Measurements from ENCODE around the gene PEX1.
"Not testable (repeated sequence)": the region's sequence is repeated elsewhere in the genome, so short reads cannot be mapped to it uniquely, and the experiment has no call there.

Gene PEX1

GRCh38 chr7:92545116-92545515 is 16.8 kb upstream of the PEX1 start:
- not testable (repeated sequence) for H3K36me3 ChIP-seq (ENCODE audit: control insufficient read depth, insufficient read depth, low read length, severe bottlenecking); H3K27me3 ChIP-seq (replicated peaks; ENCODE audit: control insufficient read depth, insufficient read depth, low read length); DNase-seq (ENCODE audit: low read depth); H3K9me3 ChIP-seq (ENCODE audit: control insufficient read depth, low read length); H3K9ac ChIP-seq (ENCODE audit: low read length); H3K4me3 ChIP-seq (ENCODE audit: low read length)
- H3K4me1 ChIP-seq (ENCODE audit: control insufficient read depth, insufficient read depth, low read length): peaks cover 22% of the 10 kb centered on the region

DNA sequence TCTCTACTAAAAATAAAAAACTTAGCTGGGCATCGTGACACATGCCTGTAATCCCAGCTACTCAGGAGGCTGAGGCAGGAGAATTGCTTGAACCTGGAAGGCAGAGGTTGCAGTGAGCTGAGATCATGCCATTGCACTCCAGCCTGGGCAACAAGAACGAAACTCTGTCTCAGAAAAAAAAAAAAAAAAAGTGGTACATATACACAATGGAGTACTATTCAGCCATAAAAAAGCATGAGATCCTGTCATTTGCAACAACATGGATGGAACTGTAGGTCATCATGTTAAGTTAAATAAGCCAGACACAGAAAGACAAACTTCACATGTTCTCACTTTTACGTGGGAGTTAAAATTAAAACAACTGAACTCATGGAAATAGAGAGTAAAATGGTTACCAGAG is 15.2 kb upstream of the PEX1 start:
- peaks cover 16% of the 10 kb centered on the region for H3K4me1 ChIP-seq (ENCODE audit: control insufficient read depth, insufficient read depth, low read length)
- H3K9me3 ChIP-seq (ENCODE audit: control insufficient read depth, low read length); H3K36me3 ChIP-seq (ENCODE audit: control insufficient read depth, insufficient read depth, low read length, severe bottlenecking); H3K27me3 ChIP-seq (replicated peaks; ENCODE audit: control insufficient read depth, insufficient read depth, low read length); H3K4me3 ChIP-seq (ENCODE audit: low read length); H3K9ac ChIP-seq (ENCODE audit: low read length); DNase-seq (ENCODE audit: low read depth): not testable (repeated sequence)

- H3K9me3 ChIP-seq (ENCODE audit: control insufficient read depth, low read length): no peaks in the 10 kb centered on the region
- no peaks in the 10 kb centered on the region for H3K27me3 ChIP-seq (replicated peaks; ENCODE audit: control insufficient read depth, insufficient read depth, low read length)
- H3K4me1 ChIP-seq (ENCODE audit: control insufficient read depth, insufficient read depth, low read length): peaks cover 3% of the 10 kb centered on the region
- H3K36me3 ChIP-seq (ENCODE audit: control insufficient read depth, insufficient read depth, low read length, severe bottlenecking): peaks cover 79% of the 10 kb centered on the region
- no peak overlapping the region for H3K9ac ChIP-seq (ENCODE audit: low read length)
- H3K4me3 ChIP-seq (ENCODE audit: low read length): no peak overlapping the region
- DNase-seq (ENCODE audit: low read depth): no peak
These were observed 6.3 kb upstream of the PEX1 start for GRCh38 chr7:92534572-92534971.

DNA sequence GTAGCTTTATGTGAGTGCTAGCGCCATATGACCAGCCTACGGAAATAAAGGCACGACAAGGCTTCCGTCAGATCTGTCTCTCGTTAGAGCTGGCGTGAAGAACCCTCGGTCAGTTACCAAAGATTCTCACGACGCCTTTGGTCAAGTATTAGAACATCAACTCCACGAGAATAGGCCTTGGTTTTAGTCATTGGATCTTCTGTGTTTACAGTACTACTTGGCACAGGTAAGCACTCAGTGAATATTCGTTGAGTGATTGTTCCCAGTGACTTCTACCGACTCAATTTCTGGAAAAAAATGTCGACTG is 591 bp upstream of the PEX1 start:
- DNase-seq (ENCODE audit: low read depth): no peak
- Histone ChIP-seq H3K4me1 (ENCODE audit: control insufficient read depth, insufficient read depth, low read length) (peaks cover 15% of the 10 kb centered on the region), H3K4me3 (ENCODE audit: low read length) (peak overlapping the region; percentile 97), H3K9me3 (ENCODE audit: control insufficient read depth, low read length) (no peaks in the 10 kb centered on the region), H3K9ac (ENCODE audit: low read length) (peak overlapping the region; percentile 94), H3K36me3 (ENCODE audit: control insufficient read depth, insufficient read depth, low read length, severe bottlenecking) (peaks cover 27% of the 10 kb centered on the region), H3K27me3 (replicated peaks; ENCODE audit: control insufficient read depth, insufficient read depth, low read length) (no peaks in the 10 kb centered on the region)

- H3K36me3 ChIP-seq (ENCODE audit: control insufficient read depth, insufficient read depth, low read length, severe bottlenecking): peaks cover 14% of the 10 kb centered on the region
- no peaks in the 10 kb centered on the region for H3K9me3 ChIP-seq (ENCODE audit: control insufficient read depth, low read length)
- H3K9ac ChIP-seq (ENCODE audit: low read length): peak overlapping the region; percentile 88
- H3K4me3 ChIP-seq (ENCODE audit: low read length): peak overlapping the region; percentile 93
- peaks cover 15% of the 10 kb centered on the region for H3K4me1 ChIP-seq (ENCODE audit: control insufficient read depth, insufficient read depth, low read length)
- peak; percentile 81 for DNase-seq (ENCODE audit: low read depth)
- no peaks in the 10 kb centered on the region for H3K27me3 ChIP-seq (replicated peaks; ENCODE audit: control insufficient read depth, insufficient read depth, low read length)
These were observed 776 bp downstream of the PEX1 start for GRCh38 chr7:92527300-92528187.

DNA sequence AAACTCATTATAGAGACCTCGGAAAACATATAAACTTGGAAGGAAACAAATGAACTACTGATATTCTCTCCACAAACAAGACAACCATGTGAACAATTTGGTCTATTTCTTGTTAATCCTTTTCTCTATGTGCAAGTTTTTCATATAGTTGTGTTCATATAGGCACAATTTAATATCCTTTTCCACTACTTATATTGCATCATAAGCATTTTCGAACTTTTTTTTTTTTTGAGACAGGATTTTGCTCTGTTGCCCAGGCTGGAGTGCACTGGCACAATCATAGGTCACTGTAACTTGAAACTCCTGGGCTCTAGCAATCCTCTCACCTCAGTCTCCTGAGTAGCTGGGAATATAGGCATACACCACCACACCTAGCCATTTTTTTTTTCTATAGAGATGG is 5.2 kb downstream of the PEX1 start:
- DNase-seq (ENCODE audit: low read depth): no peak
- Histone ChIP-seq H3K27me3 (replicated peaks; ENCODE audit: control insufficient read depth, insufficient read depth, low read length) (no peaks in the 10 kb centered on the region), H3K9me3 (ENCODE audit: control insufficient read depth, low read length) (no peaks in the 10 kb centered on the region), H3K36me3 (ENCODE audit: control insufficient read depth, insufficient read depth, low read length, severe bottlenecking) (peaks cover 8% of the 10 kb centered on the region), H3K9ac (ENCODE audit: low read length) (no peak overlapping the region), H3K4me3 (ENCODE audit: low read length) (no peak overlapping the region), H3K4me1 (ENCODE audit: control insufficient read depth, insufficient read depth, low read length) (peaks cover 8% of the 10 kb centered on the region)

DNA sequence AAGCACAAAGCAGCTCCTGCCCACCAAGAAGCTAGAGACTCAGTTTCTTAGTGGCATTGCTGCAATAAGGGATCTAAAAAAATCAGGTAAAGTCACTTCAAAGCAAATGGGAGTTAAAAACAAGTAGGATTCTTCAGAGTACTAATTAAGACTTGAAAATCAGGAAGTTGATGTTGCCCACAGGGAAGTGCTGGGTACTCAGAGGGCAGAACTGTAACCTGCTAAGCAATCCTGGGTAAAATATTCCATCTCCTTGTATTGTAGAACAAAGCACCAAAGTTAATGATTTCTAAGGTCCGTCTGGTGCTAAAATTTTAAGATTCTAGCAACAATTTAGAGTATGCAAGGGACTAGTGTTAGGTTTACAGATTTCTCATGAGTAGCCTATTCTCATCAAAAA is 8.3 kb downstream of the PEX1 start:
- no peak for DNase-seq (ENCODE audit: low read depth)
- H3K4me3 ChIP-seq (ENCODE audit: low read length): no peak overlapping the region
- H3K9ac ChIP-seq (ENCODE audit: low read length): no peak overlapping the region
- H3K27me3 ChIP-seq (replicated peaks; ENCODE audit: control insufficient read depth, insufficient read depth, low read length): no peaks in the 10 kb centered on the region
- no peaks in the 10 kb centered on the region for H3K4me1 ChIP-seq (ENCODE audit: control insufficient read depth, insufficient read depth, low read length)
- H3K36me3 ChIP-seq (ENCODE audit: control insufficient read depth, insufficient read depth, low read length, severe bottlenecking): peaks cover 26% of the 10 kb centered on the region
- H3K9me3 ChIP-seq (ENCODE audit: control insufficient read depth, low read length): no peaks in the 10 kb centered on the region

GRCh38 chr7:92517631-92518030 is 10.7 kb downstream of the PEX1 start:
- DNase-seq (ENCODE audit: low read depth): peak; percentile 22
- no peak overlapping the region for H3K9ac ChIP-seq (ENCODE audit: low read length)
- H3K27me3 ChIP-seq (replicated peaks; ENCODE audit: control insufficient read depth, insufficient read depth, low read length): no peaks in the 10 kb centered on the region
- H3K4me3 ChIP-seq (ENCODE audit: low read length): no peak overlapping the region
- peaks cover 26% of the 10 kb centered on the region for H3K36me3 ChIP-seq (ENCODE audit: control insufficient read depth, insufficient read depth, low read length, severe bottlenecking)
- no peaks in the 10 kb centered on the region for H3K4me1 ChIP-seq (ENCODE audit: control insufficient read depth, insufficient read depth, low read length)
- no peaks in the 10 kb centered on the region for H3K9me3 ChIP-seq (ENCODE audit: control insufficient read depth, low read length)

- no peak for DNase-seq (ENCODE audit: low read depth)
- H3K27me3 ChIP-seq (replicated peaks; ENCODE audit: control insufficient read depth, insufficient read depth, low read length): no peaks in the 10 kb centered on the region
- no peak overlapping the region for H3K4me3 ChIP-seq (ENCODE audit: low read length)
- peaks cover 19% of the 10 kb centered on the region for H3K36me3 ChIP-seq (ENCODE audit: control insufficient read depth, insufficient read depth, low read length, severe bottlenecking)
- no peaks in the 10 kb centered on the region for H3K4me1 ChIP-seq (ENCODE audit: control insufficient read depth, insufficient read depth, low read length)
- H3K9ac ChIP-seq (ENCODE audit: low read length): no peak overlapping the region
- no peaks in the 10 kb centered on the region for H3K9me3 ChIP-seq (ENCODE audit: control insufficient read depth, low read length)
These were observed 15.0 kb downstream of the PEX1 start for GRCh38 chr7:92513167-92513902.

DNA sequence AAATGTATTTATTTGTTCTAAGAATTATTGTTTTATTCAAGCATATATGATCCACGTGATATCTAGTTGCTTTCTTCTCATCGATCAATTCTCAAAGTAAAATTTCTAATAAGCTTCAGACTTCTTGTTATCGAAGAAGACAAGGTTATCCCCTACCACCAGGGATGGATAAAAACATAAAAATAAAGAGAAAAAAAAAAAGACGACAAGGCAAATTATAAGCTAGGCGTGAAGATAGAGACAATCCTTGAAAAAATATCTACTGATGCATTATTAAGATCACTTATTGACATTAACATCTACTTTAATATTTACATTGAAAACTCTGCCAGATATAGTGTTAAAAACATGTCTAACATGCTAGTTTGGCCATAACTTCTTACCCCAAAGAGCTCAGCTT is 19.4 kb downstream of the PEX1 start:
- H3K27me3 ChIP-seq (replicated peaks; ENCODE audit: control insufficient read depth, insufficient read depth, low read length): no peaks in the 10 kb centered on the region
- no peak overlapping the region for H3K9ac ChIP-seq (ENCODE audit: low read length)
- H3K4me1 ChIP-seq (ENCODE audit: control insufficient read depth, insufficient read depth, low read length): no peaks in the 10 kb centered on the region
- H3K36me3 ChIP-seq (ENCODE audit: control insufficient read depth, insufficient read depth, low read length, severe bottlenecking): peaks cover 16% of the 10 kb centered on the region
- no peaks in the 10 kb centered on the region for H3K9me3 ChIP-seq (ENCODE audit: control insufficient read depth, low read length)
- H3K4me3 ChIP-seq (ENCODE audit: low read length): no peak overlapping the region
- no peak for DNase-seq (ENCODE audit: low read depth)

DNA sequence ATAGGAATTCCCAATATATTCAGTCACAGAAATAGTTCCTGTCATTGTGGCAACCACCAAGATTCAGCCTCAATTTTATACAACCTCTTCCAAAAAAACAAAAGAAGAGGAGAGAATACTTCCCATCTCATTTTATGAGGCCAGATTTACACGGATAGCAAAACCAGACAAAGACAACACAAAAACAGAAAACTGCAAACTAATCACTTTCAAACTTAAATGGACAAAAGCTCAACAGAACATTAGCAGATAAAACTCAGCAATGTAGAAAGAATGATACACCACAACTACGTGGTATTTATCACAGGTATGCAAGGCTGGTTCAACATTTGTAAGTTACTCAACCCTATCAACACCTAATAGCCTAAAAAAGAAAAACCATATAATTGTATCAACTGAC is 22.0 kb downstream of the PEX1 start:
- no peak for DNase-seq (ENCODE audit: low read depth)
- no peaks in the 10 kb centered on the region for H3K9me3 ChIP-seq (ENCODE audit: control insufficient read depth, low read length)
- no peaks in the 10 kb centered on the region for H3K27me3 ChIP-seq (replicated peaks; ENCODE audit: control insufficient read depth, insufficient read depth, low read length)
- H3K36me3 ChIP-seq (ENCODE audit: control insufficient read depth, insufficient read depth, low read length, severe bottlenecking): peaks cover 32% of the 10 kb centered on the region
- H3K4me1 ChIP-seq (ENCODE audit: control insufficient read depth, insufficient read depth, low read length): no peaks in the 10 kb centered on the region
- H3K9ac ChIP-seq (ENCODE audit: low read length): no peak overlapping the region
- no peak overlapping the region for H3K4me3 ChIP-seq (ENCODE audit: low read length)
